ENCODE measurements around the gene MEGF6.
"Not testable (repeated sequence)": the region's sequence is repeated elsewhere in the genome, so short reads cannot be mapped to it uniquely, and the experiment has no call there.

MEGF6 gene

DNA sequence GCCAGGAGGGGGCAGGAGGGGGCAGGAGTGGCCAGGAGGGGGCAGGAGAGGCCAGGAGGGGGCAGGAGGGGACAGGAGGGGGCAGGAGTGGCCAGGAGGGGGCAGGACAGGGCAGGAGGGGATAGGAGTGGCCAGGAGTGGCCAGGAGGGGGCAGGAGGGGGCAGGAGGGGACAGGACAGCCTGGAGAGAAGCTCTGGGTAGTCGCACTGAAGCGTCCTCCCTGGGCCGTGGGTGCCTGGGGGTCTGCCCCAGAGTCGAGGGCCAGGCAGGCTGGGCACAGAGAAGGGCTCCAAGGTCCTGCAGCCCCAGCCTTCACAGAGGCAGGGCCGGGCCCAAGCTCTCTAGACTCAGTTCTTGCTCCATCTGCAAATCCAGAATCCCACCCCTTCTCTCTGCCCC is 22.9 kb downstream of the MEGF6 start:
- no peak overlapping the region for H3K4me3 ChIP-seq (replicated peaks; ENCODE audit: low read depth, low read length)
- DNase-seq (ENCODE audit: extremely low read depth, low read depth), result no peak
- TF ChIP-seq, protein P1, sequence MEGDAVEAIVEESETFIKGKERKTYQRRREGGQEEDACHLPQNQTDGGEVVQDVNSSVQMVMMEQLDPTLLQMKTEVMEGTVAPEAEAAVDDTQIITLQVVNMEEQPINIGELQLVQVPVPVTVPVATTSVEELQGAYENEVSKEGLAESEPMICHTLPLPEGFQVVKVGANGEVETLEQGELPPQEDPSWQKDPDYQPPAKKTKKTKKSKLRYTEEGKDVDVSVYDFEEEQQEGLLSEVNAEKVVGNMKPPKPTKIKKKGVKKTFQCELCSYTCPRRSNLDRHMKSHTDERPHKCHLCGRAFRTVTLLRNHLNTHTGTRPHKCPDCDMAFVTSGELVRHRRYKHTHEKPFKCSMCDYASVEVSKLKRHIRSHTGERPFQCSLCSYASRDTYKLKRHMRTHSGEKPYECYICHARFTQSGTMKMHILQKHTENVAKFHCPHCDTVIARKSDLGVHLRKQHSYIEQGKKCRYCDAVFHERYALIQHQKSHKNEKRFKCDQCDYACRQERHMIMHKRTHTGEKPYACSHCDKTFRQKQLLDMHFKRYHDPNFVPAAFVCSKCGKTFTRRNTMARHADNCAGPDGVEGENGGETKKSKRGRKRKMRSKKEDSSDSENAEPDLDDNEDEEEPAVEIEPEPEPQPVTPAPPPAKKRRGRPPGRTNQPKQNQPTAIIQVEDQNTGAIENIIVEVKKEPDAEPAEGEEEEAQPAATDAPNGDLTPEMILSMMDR (IDR thresholded peaks at IDR 0.05; ENCODE audit: low read depth, low read length, missing control alignments), result no peak

DNA sequence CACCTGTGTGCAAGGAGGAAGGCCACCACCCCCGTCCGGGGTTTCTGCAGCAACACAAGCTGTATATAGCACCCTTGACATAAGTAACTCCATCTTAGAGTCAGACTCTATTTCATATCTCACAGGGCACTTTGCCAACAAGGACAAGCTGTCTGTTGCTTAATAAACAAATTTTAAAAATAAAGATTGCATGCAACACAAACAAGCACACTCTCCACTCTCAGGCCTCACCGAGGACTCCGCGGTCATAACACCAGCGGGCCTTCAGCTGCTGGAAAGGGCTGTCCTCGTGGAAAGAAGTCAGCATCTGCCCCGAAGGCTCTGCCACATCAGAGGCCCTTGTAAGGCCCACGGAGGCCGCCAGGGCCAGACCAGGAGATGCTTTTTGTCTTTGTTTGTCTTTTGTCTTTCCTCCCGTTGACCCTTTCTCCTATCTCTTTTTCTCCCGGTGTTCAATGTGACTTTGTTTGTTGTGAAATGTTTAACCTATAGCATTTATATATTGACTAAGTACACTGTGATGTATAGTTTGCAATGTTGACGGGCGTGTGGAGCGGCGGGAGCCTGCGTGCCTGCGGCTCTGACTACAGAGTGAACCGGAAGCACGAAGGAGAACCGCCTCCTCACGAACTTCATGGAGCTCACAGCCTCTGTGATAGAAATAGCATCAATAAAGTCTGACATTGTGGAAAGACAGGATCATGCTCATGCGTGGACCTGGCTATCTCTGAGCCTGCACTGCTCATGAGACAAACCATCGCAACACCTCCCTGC is 24.1 kb downstream of the MEGF6 start:
- DNase-seq (ENCODE audit: extremely low read depth, low read depth), result no peak

DNA sequence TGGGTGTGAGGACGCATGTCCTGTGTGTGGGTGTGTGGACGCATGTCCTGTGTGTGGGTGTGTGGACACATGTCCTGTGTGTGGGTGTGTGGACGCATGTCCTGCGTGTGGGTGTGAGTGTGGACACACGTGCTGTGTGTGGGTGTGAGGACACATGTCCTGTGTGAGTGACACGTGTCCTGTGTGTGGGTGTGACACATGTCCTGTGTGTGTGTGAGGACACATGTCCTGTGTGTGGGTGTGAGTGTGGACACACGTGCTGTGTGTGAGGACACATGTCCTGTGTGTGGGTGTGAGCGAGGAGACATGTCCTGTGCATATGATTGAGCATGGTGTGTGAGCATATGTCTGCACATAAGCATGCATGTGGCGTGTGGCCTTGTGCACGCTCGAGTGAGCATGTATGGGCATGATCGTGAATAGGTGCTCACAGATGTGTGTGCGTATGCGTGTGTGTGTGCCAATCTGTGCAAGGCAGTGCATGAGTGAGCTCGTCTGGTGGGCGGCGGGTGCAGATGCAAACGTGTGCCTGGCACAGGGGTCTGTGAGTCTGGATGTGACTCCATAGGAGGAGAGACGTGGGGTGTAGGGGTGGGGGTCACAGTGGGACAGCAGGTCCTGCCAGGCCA is 25.3 kb downstream of the MEGF6 start:
- no peak overlapping the region for H3K4me3 ChIP-seq (replicated peaks; ENCODE audit: low read depth, low read length)
- no peak for DNase-seq (ENCODE audit: extremely low read depth, low read depth)
- TF ChIP-seq, protein P1 (IDR thresholded peaks at IDR 0.05; ENCODE audit: low read depth, low read length, missing control alignments), result no peak

More for the DNA sequence above, 24.1 kb downstream of the MEGF6 start:
- no peak overlapping the region for H3K4me3 ChIP-seq (replicated peaks; ENCODE audit: low read depth, low read length)
- TF ChIP-seq, protein P1 (IDR thresholded peaks at IDR 0.05; ENCODE audit: low read depth, low read length, missing control alignments), result no peak

DNA sequence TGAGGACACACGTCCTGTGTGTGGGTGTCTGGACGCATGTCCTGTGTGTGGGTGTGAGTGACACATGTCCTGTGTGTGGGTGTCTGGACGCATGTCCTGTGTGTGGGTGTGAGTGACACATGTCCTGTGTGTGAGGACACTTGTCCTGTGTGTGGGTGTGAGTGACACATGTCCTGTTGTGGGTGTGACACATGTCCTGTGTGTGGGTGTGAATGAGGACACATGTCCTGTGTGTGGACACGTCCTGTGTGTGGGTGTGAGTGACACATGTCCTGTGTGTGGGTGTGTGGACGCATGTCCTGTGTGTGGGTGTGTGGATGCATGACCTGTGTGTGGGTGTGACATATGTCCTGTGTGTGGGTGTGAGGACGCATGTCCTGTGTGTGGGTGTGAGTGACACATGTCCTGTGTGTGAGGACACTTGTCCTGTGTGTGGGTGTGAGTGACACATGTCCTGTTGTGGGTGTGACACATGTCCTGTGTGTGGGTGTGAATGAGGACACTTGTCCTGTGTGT is 25.9 kb downstream of the MEGF6 start:
- not testable (repeated sequence) for DNase-seq (ENCODE audit: extremely low read depth, low read depth); H3K4me3 ChIP-seq (replicated peaks; ENCODE audit: low read depth, low read length)

DNA sequence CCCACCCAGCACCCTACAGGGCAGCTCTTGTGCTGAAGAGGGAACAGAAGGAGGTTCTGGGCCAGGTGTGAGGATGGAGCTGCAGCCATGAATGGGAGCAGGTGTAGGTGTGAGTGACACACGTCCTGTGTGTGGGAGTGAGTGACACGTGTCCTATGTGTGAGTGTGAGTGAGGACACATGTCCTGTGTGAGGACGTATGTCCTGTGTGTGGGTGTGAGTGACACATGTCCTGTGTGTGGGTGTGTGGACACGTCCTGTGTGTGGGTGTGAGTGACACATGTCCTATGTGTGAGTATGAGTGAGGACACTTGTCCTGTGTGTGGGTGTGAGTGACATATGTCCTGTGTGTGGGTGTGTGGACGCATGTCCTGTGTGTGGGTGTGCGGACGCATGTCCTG is 26.4 kb downstream of the MEGF6 start:
- H3K4me3 ChIP-seq (replicated peaks; ENCODE audit: low read depth, low read length), result no peak overlapping the region
- TF ChIP-seq, protein P1 (IDR thresholded peaks at IDR 0.05; ENCODE audit: low read depth, low read length, missing control alignments), result no peak
- DNase-seq (ENCODE audit: extremely low read depth, low read depth), result no peak

DNA sequence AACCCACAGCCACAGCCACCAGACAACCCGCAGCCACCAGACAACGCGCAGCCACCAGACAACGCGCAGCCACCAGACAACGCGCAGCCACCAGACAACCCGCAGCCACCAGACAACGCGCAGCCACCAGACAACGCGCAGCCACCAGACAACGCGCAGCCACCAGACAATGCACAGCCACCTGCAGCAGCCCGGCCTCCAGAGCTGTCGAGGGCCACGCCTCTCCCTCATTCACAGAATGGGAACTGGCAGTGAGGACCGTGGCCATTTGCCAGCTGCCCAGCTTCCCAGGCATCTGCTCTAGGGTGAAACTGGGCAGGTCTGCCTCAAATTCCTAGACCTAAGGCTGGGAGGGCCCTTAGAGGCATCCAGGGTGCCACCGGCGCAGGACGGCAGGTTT is 27.6 kb downstream of the MEGF6 start:
- DNase-seq (ENCODE audit: extremely low read depth, low read depth); H3K4me3 ChIP-seq (replicated peaks; ENCODE audit: low read depth, low read length): not testable (repeated sequence)

DNA sequence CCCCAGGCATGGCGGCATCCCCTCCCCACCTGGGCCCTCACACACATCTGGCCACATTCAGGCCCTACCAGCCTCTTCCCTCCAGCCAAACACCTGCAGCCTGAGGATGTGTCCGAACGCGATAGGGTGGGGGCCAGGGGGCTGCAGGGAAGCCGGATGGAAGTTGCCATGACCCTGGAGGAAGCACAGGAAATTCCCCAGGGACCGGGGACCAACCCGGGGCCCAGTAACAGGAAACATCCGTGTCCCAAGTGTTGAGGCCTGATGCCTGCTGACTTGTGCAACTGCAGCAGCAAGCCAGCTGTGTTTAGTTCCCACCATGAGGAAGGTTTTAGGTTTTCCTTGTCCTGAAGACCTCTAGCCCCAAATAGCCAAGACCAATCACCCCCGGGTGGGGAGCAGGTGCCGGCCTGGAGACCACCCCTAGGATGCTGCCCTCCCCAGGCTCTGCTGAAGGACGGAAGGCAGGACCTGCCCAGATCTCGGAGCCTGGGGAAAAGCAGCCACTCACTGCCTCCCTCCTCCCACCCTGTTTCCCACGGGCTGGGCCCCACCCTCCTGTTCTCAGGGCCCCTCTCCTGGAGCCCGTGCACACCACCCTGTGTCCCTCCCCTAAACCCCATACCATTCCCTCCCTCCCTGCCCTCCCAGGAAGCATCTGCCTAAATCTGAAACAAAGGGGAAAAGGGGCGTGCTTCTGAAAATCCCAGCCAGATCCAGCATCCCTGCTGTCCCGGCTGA is 29.8 kb downstream of the MEGF6 start:
- no peak overlapping the region for H3K4me3 ChIP-seq (replicated peaks; ENCODE audit: low read depth, low read length)
- TF ChIP-seq, protein P1 (IDR thresholded peaks at IDR 0.05; ENCODE audit: low read depth, low read length, missing control alignments), result no peak
- no peak for DNase-seq (ENCODE audit: extremely low read depth, low read depth)

All from HFF-Myc (cell line).